ENCODE data around the gene RET. TPM values are rescaled to one million over a fixed set of nuclear protein-coding genes. Genes with fewer than 3 reads are reported as not detected.

Gene RET
- total RNA-seq, 1 donor from 2014 or later, result 0.26 TPM

- no peak for DNase-seq (ENCODE audit: low read depth in 2 of 2)
These were observed 29.6 kb downstream of the RET start for GRCh38 chr10:43106256-43107091.

- DNase-seq (ENCODE audit: low read depth in 2 of 2), result no peak
These were observed 32.1 kb downstream of the RET start for GRCh38 chr10:43108951-43109350.

GRCh38 chr10:43109671-43110249 is 32.9 kb downstream of the RET start:
- no peak for DNase-seq (ENCODE audit: low read depth in 2 of 2)

- no peak for DNase-seq (ENCODE audit: low read depth in 2 of 2)
These were observed 33.6 kb downstream of the RET start for GRCh38 chr10:43110338-43111071.

- DNase-seq (ENCODE audit: low read depth in 2 of 2), result no peak
These were observed 34.2 kb downstream of the RET start for GRCh38 chr10:43111101-43111500.

DNA sequence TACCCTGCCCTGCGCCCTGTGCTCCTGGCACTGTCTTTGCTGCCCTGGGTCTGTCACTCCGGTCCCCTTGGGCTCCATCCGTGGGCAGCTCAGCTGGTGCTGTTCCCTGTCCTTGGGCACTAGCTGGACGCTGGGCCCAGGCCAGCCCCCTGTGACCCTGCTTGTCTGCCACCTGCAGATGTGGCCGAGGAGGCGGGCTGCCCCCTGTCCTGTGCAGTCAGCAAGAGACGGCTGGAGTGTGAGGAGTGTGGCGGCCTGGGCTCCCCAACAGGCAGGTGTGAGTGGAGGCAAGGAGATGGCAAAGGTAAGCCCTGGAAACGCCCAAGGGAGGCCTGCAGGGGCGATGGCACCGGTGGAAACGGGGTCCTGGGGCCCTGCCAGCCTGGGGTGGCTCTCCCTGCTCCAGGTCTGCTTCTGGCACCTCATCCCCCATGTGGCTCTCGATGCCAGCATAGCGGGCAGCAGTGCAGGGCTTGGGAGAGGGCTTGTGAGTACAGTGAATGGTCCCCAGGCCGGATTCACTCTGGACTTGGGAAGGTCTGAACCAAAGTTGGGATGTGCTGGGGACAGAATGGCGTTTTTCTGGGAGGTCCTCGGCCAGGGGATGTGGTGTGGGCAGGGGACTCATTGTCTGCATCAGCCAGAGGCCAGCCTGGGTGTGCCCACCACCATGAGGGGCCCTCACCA is 35.2 kb downstream of the RET start:
- no peak for DNase-seq (ENCODE audit: low read depth in 2 of 2)

GRCh38 chr10:43112608-43112961 is 35.7 kb downstream of the RET start:
- DNase-seq (ENCODE audit: low read depth in 2 of 2), result no peak

DNA sequence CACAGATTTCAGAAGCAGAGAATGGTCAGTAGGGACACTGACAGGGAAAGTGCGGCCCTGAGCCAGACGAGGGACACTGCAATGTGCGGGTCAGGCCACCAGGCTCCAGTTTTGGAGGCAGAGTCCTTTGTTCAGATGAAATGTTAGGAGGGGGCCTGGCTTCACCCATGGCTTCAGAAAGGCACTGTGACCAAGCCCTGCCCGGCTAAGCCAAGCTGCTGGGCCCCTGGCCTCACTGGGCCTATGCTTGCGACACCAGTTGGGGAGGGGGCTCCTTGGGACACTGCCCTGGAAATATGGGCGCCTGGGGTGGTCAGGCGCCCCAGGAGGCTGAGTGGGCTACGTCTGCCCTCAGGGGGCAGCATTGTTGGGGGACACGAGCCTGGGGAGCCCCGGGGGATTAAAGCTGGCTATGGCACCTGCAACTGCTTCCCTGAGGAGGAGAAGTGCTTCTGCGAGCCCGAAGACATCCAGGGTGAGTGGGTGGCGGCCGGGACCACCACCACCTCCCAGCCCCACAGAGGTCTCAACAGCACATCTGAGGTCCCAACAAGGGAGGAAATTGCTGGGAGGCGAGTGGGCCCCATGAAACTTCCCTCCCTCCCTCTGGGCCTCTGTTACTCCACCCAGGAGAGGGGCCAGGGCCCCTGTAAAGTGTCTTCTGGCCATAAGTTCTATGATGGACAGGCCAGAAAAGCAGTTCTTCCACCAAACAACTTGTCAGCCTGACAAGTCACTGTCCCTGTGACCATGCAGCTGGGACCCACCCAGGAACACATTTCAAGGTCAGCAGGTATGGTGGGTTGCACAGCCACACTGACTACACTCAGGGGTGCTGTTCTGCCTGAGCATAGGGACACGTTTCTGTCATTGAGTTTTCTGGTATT is 36.6 kb downstream of the RET start:
- DNase-seq (ENCODE audit: low read depth in 2 of 2), result no peak

DNA sequence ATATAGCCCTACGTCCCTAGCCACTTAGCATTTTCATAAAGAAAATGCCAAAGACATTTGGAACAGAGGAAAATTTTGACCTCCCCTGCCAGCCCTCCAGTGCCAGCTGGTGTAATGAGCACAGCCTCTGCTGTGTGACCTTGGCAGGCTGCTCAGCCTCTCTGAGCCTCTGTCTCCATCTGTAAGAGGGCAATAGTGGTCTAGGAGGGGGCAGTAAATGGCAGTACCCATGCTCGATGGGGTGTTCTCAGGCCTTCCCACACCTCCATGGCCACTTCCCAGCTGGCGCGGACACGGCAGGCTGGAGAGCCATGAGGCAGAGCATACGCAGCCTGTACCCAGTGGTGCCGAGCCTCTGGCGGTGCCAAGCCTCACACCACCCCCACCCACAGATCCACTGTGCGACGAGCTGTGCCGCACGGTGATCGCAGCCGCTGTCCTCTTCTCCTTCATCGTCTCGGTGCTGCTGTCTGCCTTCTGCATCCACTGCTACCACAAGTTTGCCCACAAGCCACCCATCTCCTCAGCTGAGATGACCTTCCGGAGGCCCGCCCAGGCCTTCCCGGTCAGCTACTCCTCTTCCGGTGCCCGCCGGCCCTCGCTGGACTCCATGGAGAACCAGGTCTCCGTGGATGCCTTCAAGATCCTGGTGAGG is 37.3 kb downstream of the RET start:
- DNase-seq (ENCODE audit: low read depth in 2 of 2), result no peak

DNA sequence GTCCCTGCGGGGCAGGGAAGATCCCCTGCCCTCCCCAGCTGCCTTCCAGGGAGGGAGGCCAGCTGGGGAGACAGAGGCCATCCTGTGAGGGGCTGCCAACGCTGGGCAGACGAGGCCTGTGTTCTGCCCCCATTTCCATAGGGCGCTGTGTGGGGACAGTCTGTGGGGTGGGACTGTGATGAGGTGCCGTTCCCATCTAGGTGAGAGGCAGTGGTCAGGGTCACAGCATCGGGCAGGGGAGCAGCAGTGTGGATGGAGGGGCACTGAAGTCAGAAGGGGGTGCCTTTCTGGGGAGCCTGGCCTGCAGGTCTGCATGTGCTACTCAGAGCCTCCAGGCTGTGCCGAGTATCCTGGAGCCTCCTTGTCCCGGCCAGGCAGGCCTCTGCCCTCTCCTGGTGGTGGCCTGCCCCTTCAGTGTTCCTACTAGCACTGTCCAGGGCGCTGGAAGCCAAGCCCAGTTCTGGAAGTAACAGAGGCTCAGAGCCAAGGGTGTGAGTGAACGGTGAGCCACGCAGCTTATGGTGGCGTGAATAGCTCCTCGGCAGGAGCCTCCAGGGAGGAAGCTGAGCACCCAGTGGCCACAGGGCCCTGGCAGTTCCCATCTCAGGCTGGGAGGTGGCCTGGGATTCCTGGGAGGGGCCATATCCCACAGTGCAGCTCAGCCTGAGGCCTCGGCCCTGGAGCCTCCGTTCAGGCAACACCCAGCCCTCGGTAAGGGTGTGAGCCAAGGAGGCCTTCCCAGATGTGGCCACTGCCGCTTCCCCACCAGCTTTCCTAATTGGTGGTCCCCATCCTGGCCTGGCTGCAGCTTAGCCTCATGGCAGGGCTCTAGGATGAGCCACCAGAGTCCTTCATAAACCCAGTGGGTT is 38.1 kb downstream of the RET start:
- DNase-seq (ENCODE audit: low read depth in 2 of 2), result no peak

DNA sequence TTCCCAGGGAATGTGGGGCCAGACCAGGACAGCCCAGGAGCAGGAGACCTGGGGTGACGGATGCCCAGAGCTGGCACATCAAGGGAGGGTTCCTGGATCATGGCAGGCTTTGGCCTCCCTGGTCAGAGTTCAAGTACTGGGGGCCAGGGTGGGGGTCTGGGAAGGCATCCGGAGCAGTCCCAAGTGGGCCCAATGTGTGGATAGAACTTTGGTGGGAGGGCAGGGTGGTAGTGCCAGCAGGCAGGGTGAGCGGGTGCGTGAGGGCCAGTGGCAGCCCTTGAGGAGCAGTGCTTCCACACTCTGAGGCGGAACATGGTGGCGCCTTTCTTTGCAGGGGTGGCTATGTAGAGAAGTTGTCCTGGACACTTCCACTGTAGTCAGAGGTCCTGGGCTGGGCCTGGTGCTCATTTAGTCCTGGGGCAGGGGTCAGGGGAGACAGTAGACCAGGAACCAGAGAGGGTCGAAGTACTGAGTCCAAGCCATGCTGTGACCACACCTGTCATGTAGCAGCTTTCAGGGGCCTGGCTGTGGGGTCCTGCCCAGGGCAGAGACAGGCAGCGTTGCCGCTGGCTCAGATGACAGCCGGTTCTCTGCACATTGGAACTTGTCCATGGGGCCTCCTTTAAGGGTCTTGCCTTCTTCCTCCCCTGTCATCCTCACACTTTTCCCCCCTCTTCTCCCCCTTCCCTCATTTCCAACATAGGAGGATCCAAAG is 39.2 kb downstream of the RET start:
- no peak for DNase-seq (ENCODE audit: low read depth in 2 of 2)

GRCh38 chr10:43116596-43116995 is 39.7 kb downstream of the RET start:
- DNase-seq (ENCODE audit: low read depth in 2 of 2), result no peak

DNA sequence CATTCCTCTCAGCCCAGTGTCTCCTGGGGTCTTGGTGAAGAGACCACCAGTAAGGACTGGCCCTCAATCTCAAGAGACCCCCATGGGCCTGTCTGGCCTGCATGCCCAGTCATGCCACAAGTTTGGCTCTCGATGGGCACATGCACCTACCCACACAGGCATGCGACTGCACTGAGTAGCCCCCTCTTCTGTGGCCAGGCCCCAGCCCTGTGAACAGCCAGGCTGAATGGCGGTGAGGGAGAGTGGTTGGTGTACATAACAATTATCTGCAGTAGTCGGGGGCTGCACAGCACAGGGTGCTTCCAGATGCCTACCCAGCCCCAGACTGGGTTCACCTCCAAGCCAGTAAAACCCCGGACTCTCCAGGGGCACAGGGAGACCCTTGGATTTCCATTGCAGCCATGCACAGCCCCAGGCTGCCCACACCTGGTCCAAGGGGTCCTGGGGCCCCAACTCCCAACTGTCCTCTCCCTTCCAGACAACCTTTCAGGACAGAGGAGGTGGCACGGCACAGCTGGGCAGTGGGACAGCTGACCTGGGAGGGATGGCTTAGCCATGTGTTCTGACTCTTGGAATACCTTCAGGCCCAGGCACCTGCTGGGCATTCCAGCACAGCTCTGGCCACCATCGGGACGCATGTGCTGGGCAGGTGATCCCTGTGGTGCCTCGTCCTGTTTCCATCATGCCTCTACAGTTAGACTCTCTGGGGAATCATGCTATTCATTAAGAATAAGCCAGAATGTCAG is 40.3 kb downstream of the RET start:
- DNase-seq (ENCODE audit: low read depth in 2 of 2), result no peak

GRCh38 chr10:43117777-43118583 is 41.1 kb downstream of the RET start:
- DNase-seq (ENCODE audit: low read depth in 2 of 2), result no peak

GRCh38 chr10:43118631-43119415 is 42.0 kb downstream of the RET start:
- no peak for DNase-seq (ENCODE audit: low read depth in 2 of 2)

- DNase-seq (ENCODE audit: low read depth in 2 of 2), result no peak
These were observed 42.7 kb downstream of the RET start for GRCh38 chr10:43119416-43120115.

Measured in dermis microvascular lymphatic vessel endothelial cell (primary cell).